Measurements from ENCODE around the gene SYNE1.

SYNE1 gene

GRCh38 chr6:152273638-152274037 lies 363.5 kb downstream of the SYNE1 start:
- DNase-seq (ENCODE audit: low read depth) = no peak

GRCh38 chr6:152273002-152273401 lies 364.2 kb downstream of the SYNE1 start:
- peak; percentile 9 for DNase-seq (ENCODE audit: low read depth)

- DNase-seq (ENCODE audit: low read depth) = no peak
Observed at GRCh38 chr6:152272486-152272885, 364.7 kb downstream of the SYNE1 start.

- peak; percentile 24 for DNase-seq (ENCODE audit: low read depth)
Observed at GRCh38 chr6:152271776-152272464, 365.2 kb downstream of the SYNE1 start.

GRCh38 chr6:152270301-152270925 lies 366.7 kb downstream of the SYNE1 start:
- DNase-seq (ENCODE audit: low read depth) = peak; percentile 4

GRCh38 chr6:152268846-152269442 lies 368.2 kb downstream of the SYNE1 start:
- DNase-seq (ENCODE audit: low read depth) = no peak

GRCh38 chr6:152267967-152268845 lies 369.0 kb downstream of the SYNE1 start:
- no peak for DNase-seq (ENCODE audit: low read depth)

GRCh38 chr6:152265651-152266050 lies 371.5 kb downstream of the SYNE1 start:
- no peak for DNase-seq (ENCODE audit: low read depth)

GRCh38 chr6:152263582-152263981 lies 373.6 kb downstream of the SYNE1 start:
- DNase-seq (ENCODE audit: low read depth) = no peak

- no peak for DNase-seq (ENCODE audit: low read depth)
Observed at GRCh38 chr6:152261179-152261578, 376.0 kb downstream of the SYNE1 start.

GRCh38 chr6:152259234-152259633 lies 377.9 kb downstream of the SYNE1 start:
- no peak for DNase-seq (ENCODE audit: low read depth)

- no peak for DNase-seq (ENCODE audit: low read depth)
Observed at GRCh38 chr6:152257581-152257980, 379.6 kb downstream of the SYNE1 start.

GRCh38 chr6:152250127-152250526 lies 387.0 kb downstream of the SYNE1 start:
- DNase-seq (ENCODE audit: low read depth) = no peak

- DNase-seq (ENCODE audit: low read depth) = no peak
Observed at GRCh38 chr6:152248980-152249379, 388.2 kb downstream of the SYNE1 start.

- DNase-seq (ENCODE audit: low read depth) = no peak
Observed at GRCh38 chr6:152246554-152247337, 390.4 kb downstream of the SYNE1 start.

GRCh38 chr6:152244998-152245630 lies 392.0 kb downstream of the SYNE1 start:
- DNase-seq (ENCODE audit: low read depth) = no peak

GRCh38 chr6:152241013-152241766 lies 396.0 kb downstream of the SYNE1 start:
- no peak for DNase-seq (ENCODE audit: low read depth)

- DNase-seq (ENCODE audit: low read depth) = no peak
Observed at GRCh38 chr6:152240436-152240835, 396.7 kb downstream of the SYNE1 start.

- DNase-seq (ENCODE audit: low read depth) = no peak
Observed at GRCh38 chr6:152236370-152237097, 400.6 kb downstream of the SYNE1 start.
